Right atrium auricular region (tissue), 2 donors: ENCODE results near the gene RAPGEF4. TPM values are rescaled to one million over a fixed set of nuclear protein-coding genes. Genes with fewer than 3 reads are reported as not detected.

Experiments
- DNase-seq: peaks from one replicate; pipeline ENCODE4 v3.0.0-alpha.2; 2019; ENCODE audit warnings: low spot score
- H3K27ac ChIP-seq, 2 donors: fragments of 200-600 bp; sonication (generic); 1 replicate in 1 of 2; 2 replicates in 1 of 2; pipeline ENCODE4 v1.5.1; 2016 to 2019
- H3K27me3 ChIP-seq, 2 donors: fragments of 200-600 bp; sonication (generic); one replicate each; pipeline versions ENCODE4 v1.5.1 to v1.6.0; 2017 to 2019
- H3K36me3 ChIP-seq: fragments of 200-600 bp; sonication (generic); one replicate; pipeline ENCODE4 v1.5.1; 2016
- H3K4me1 ChIP-seq, 2 donors: fragments of 200-600 bp; sonication (generic); one replicate each; pipeline versions ENCODE4 v1.5.1 to v1.6.0; 2017 to 2019
- H3K4me3 ChIP-seq, 2 donors: fragments of 200-600 bp; sonication (generic); 1 replicate in 1 of 2; 2 replicates in 1 of 2; pipeline ENCODE4 v1.5.1; 2017 to 2019; ENCODE audit warnings: mild to moderate bottlenecking in 1 of 2, moderate library complexity in 1 of 2
- H3K9me3 ChIP-seq, 2 donors: fragments of 200-600 bp; sonication (generic); one replicate each; pipeline ENCODE4 v1.5.1; 2019
- total RNA-seq, 2 donors: library from RNA; depleted of rRNA; stranded (reverse); fragments of >200 nt; gene quantifications; one replicate each; pipeline ENCODE4 v1.1.0, GENCODE V29; 2016
- TF ChIP-seq, protein P1 (sequence below), 2 donors: fragments of 200-600 bp; sonication (generic); IDR thresholded peaks; one replicate each; pipeline ENCODE4 v1.5.1; 2019; ENCODE audit warnings: antibody characterized with exemption in 2 of 2

RAPGEF4 gene
- total RNA-seq, 2 donors from 2014 or later, result 6.2 to 14.1 TPM

DNA sequence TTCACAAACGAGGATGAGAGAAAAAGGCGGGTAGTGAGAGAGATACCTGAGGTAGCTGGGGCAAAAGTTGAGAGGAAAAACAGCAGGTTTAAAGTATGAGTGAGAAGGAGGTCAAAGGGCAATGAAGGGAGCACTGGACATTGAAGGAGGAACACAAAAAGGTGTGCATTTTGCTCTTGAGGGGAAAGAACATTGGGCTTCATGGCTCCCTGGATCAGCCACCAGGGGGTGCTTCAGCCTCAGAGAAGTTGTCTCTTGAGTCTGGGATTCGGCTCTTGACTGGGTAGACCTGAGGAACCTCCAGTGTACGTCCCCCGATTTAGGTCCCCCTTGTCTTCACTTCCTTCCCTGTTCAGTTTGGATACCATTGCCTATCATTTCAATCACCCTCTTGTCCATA lies 128.5 kb downstream of the RAPGEF4 start:
- peaks cover 0 to 36% of the 10 kb centered on the region in 2 donors for H3K4me1 ChIP-seq
- DNase-seq, result peak; percentile 72
- H3K27ac ChIP-seq, result no peak overlapping the region
- TF ChIP-seq, protein P1, sequence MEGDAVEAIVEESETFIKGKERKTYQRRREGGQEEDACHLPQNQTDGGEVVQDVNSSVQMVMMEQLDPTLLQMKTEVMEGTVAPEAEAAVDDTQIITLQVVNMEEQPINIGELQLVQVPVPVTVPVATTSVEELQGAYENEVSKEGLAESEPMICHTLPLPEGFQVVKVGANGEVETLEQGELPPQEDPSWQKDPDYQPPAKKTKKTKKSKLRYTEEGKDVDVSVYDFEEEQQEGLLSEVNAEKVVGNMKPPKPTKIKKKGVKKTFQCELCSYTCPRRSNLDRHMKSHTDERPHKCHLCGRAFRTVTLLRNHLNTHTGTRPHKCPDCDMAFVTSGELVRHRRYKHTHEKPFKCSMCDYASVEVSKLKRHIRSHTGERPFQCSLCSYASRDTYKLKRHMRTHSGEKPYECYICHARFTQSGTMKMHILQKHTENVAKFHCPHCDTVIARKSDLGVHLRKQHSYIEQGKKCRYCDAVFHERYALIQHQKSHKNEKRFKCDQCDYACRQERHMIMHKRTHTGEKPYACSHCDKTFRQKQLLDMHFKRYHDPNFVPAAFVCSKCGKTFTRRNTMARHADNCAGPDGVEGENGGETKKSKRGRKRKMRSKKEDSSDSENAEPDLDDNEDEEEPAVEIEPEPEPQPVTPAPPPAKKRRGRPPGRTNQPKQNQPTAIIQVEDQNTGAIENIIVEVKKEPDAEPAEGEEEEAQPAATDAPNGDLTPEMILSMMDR (IDR thresholded peaks at IDR 0.05), result peak; percentile 20 to 77
- H3K9me3 ChIP-seq, result no peaks in the 10 kb centered on the region
- no peaks in the 10 kb centered on the region for H3K36me3 ChIP-seq
- no peak overlapping the region for H3K4me3 ChIP-seq
- no peaks in the 10 kb centered on the region for H3K27me3 ChIP-seq

DNA sequence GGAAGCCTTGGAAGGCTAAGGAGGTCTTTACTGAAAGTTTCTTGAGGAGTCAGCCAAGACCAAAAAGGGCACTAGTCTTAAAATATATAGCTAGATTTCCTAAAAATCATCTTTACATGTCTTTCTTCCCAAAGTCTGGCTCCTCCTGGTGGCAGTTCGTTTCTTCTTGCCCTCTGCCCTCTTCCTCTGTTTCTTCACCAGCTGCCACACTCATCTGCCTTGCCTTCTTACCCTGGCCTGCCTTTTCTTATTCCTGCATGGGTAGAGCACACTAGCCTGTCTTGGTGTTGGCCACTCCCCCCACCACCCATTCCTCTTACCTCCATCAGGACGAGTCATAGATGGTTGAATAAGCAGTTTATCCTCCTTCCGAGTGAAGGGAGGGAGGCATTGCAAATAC lies 129.8 kb downstream of the RAPGEF4 start:
- no peaks in the 10 kb centered on the region for H3K9me3 ChIP-seq
- DNase-seq, result no peak
- TF ChIP-seq, protein P1 (IDR thresholded peaks at IDR 0.05), result no peak
- peaks cover 0 to 26% of the 10 kb centered on the region in 2 donors for H3K4me1 ChIP-seq
- H3K36me3 ChIP-seq, result no peaks in the 10 kb centered on the region
- H3K27ac ChIP-seq, result no peak overlapping the region
- no peaks in the 10 kb centered on the region for H3K27me3 ChIP-seq
- H3K4me3 ChIP-seq, result no peak overlapping the region

GRCh38 chr2:172869861-172870260 lies 134.2 kb downstream of the RAPGEF4 start:
- no peak for DNase-seq
- Histone ChIP-seq H3K4me1 (no peaks in the 10 kb centered on the region), H3K9me3 (no peaks in the 10 kb centered on the region), H3K27ac (no peak overlapping the region), H3K36me3 (no peaks in the 10 kb centered on the region), H3K4me3 (no peak overlapping the region), H3K27me3 (no peaks in the 10 kb centered on the region)
- TF ChIP-seq, protein P1 (IDR thresholded peaks at IDR 0.05), result no peak

DNA sequence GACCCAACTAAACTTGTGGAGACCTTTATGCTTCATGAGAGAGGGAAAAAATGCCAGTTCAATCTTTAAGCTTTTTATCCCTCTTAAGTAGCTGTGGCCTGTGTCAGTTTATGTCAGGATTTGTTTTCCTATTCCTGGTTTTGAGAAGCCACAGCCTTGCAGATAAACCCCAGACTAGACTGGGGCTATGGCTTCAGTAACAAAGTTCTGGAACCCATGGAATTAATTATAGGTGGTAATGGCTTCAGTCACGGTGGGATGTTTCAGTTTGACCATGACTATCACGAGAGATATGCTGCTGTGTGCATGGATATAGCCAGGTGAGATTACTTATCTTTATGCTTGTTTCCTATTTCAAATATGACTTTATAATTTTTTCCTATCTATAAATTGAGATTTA lies 134.8 kb downstream of the RAPGEF4 start:
- Histone ChIP-seq H3K4me3 (no peak overlapping the region), H3K36me3 (no peaks in the 10 kb centered on the region), H3K9me3 (no peaks in the 10 kb centered on the region), H3K27me3 (no peaks in the 10 kb centered on the region), H3K27ac (no peak overlapping the region), H3K4me1 (no peaks in the 10 kb centered on the region)
- TF ChIP-seq, protein P1 (IDR thresholded peaks at IDR 0.05), result no peak
- no peak for DNase-seq

DNA sequence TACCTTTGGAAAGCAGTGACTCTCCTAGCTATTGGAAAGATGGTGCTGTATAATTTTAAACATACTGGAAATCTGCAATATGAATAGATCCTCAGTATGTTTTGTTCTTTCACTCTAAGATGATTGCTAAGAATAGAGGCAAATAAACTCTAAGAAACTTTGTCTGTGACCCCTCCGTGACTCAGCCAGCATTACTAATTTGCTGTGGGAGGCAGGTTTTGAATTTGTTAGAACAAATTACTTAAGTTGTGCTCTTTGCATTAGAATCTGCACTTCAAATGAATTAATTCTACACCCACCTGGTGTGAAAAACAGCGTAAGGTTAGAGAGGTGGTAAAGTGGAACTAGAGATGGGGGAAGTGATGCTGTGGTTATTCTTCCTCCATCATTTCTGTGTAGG lies 142.2 kb downstream of the RAPGEF4 start:
- Histone ChIP-seq H3K36me3 (no peaks in the 10 kb centered on the region), H3K9me3 (no peaks in the 10 kb centered on the region), H3K27me3 (no peaks in the 10 kb centered on the region), H3K4me3 (no peak overlapping the region), H3K4me1 (no peaks in the 10 kb centered on the region), H3K27ac (no peak overlapping the region)
- TF ChIP-seq, protein P1 (IDR thresholded peaks at IDR 0.05), result no peak
- DNase-seq, result no peak

DNA sequence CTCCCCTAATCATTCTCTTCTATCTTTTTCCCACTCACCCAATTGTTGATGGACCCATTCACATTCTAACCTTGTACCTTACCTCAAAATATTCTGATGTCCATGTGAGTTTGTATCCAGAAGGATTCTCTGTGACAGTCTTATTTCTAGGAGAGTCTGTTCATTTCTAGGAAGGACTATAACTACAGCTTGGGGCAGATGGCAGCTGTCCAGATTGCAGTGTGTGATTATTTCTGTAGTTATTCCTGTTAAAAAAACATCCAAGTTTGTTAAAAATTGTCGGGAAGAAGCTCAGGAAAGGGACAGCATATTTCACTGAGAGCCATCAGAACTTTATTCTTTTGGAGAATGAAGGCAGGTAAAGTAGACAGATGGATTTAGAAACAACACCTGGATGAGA lies 142.6 kb downstream of the RAPGEF4 start:
- DNase-seq, result no peak
- Histone ChIP-seq H3K4me3 (no peak overlapping the region), H3K27me3 (no peaks in the 10 kb centered on the region), H3K36me3 (no peaks in the 10 kb centered on the region), H3K9me3 (no peaks in the 10 kb centered on the region), H3K27ac (no peak overlapping the region), H3K4me1 (no peaks in the 10 kb centered on the region)
- TF ChIP-seq, protein P1 (IDR thresholded peaks at IDR 0.05), result no peak
